HG03103 (cell line): ENCODE data around the gene EFCAB10.
A peak's percentile ranks its signal among the peaks of the same experiment; 100 is the strongest.
"Not testable (repeated sequence)": the region's sequence is repeated elsewhere in the genome, so short reads cannot be mapped to it uniquely, and the experiment has no call there.

Source experiments
- ATAC-seq: cut with Tn5 transposase; IDR thresholded peaks from one replicate; pipeline ENCODE4 v1.9.1; 2021; ENCODE audit warnings: low read depth; ENCODE audit not compliant: unreplicated experiment

Gene EFCAB10

DNA sequence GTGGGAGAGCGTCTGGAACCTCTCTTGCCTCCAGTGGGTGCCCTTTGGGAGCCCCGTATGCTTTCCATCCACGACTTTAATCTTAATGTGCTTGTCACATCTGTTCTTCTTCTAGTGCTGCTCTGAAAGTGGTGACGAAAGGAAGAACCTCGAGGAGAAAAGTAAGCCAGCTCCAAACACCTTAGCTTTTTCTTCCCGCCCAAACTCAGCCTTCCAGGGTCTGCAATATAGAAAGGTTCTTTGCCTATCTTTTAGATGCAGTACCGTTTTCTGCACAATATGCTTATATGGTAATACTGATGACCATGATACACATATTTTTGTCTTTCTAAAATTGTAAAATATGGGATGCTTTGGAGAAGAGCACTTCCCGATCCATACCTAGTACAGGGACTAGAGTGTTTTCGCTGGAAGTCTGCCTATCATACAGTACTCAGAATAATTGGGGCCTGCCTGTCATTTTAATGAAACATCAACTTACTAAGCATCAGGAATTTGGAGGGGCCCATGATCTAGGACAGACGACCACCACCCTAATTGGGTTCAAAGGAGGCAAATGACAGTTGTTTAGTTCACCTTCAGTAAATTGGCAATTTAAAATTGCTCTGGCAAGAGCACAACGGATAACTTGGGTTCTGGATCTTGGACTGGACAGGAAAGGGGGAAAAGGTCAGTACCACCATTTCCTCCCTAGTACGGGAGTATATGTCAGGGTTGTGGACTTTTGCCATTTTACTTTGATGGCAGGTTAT is 48.4 kb downstream of the EFCAB10 start:
- no peak for ATAC-seq

DNA sequence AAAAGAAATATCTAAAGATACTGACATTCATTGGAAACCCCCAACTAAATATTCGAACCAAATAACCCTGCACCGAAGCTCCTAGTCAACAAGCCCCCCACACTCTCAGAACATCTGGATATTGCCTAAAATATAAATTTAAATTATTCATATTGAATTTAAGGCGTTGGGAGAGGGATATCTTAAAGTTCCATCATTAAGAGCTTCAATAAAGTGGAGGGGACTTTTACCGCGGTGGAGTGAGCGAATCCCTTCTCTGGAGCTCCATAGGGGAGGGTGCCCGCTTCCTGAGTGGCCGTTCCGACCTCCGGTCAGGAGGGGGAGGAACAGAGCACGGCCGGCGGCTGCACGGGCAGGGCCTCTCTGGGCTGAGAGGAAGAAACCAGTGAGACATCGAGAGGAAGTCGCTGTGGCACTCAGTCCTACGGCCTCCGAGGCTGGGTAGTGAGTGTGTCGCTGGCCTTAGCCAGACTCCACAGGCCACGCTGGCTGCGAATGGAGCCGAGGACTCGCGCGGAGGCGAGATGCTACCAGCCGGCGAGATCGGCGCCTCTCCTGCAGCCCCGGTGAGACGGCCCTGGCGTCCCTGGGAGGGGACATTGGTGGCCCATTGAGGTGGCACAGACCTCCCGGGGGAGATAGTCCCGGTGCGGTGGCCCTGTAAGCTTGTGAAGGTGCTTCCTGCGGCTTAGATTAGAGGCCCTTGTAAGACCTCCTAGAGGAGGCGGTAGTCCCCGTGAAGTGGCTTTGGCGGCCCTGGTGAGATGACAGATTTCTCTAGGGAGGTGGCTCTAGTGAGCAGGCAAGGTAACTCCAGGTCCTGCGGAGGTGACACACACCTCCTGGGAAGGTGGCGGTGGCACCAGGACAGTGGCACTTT is 49.3 kb downstream of the EFCAB10 start, which contains the start of gene RINT1:
TSS of gene RINT1 (plus strand) at position 410 of the 880 bp plus-strand sequence. CDS start at position 525, 115 bp downstream.
- peak; percentile 86 for ATAC-seq

DNA sequence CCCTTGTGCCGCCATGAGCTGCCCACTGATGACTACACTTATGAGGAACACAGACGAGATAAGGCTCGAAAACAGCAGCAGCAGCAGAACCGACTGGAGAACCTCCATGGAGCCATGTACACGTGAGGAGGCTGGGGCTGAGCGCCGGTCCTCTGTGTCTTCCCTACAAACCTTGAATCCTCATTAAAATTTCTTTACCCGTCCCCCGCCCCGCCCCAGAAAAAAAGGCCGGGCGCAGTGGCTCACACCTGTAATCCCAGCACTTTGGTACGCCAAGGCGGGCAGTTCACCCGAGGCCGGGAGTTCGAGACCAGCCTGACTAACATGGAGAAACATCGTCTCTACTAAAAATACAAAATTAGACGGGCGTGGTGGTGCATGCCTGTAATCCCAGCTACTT is 50.7 kb downstream of the EFCAB10 start:
- ATAC-seq: no peak

DNA sequence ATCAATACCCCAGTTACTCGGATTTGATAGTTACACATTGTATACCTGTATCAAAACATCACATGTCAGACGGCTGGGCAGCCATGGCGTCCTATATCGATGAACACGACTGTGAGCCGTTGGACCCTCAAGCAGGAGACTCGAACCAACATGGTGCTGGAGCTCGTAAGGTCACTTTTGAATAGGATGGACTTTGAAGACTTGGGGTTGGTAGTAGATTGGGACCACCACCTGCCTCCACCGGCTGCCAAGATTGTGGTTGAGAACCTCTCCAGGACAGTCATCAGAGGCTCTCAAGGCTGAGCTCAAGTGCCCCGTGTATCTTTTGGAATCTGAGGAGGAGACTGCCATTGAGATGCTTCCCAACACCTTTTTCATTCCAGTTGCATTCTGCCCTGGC is 51.2 kb downstream of the EFCAB10 start:
- ATAC-seq: no peak

DNA sequence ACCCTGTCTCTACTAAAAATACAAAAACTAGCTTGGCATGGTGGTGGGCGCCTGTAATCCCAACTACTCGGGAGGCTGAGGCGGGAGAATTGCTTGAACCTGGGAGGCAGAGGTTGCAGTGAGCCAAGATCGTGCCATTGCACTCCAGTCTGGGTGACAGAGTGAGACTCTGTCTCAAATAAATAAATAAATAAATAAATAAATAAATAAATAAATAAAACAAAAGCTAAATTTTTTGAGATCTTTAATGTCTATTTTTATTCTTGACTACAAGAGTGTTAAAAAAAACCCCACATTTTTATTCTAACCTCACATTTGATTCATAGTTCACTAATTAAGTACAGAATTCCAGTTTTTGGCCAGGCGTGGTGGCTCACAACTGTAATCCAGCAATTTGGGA is 53.6 kb downstream of the EFCAB10 start:
- ATAC-seq: not testable (repeated sequence)

DNA sequence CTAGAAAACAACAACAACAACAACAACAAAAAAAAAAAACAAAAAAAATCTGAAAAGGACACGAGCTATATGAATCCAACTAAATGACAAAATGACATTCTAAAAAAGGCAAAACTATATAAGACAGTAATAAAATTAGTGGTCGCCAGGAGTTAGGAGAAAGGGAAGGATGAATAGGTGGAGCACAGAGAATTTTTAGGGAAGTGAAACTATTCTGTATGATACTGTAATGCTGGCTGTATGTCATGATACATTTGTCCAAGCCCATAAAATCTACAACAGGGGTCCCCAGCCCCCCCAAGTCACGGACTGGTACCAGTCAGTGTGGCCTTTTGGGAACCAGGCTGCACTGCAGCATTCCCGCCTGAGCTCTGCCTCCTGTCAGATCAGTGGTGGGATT is 56.5 kb downstream of the EFCAB10 start:
- ATAC-seq: no peak

DNA sequence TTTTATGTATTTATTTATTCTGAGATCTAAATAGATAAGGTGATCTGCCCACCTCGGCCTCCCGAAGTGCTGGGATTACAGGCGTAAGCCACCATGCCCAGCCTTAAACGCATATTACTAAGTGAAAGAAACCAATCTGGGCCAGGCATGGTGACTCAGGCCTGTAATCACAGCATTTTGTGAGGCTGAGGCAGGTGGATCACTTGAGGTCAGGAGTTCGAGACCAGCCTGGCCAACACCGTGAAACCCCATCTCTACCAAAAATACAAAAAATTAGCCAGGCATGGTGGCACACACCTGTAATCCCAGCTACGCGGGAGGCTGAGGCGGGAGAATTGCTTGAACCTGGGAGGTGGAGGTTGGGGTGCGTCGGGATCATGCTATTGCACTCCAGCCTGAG is 56.9 kb downstream of the EFCAB10 start:
- ATAC-seq: not testable (repeated sequence)

DNA sequence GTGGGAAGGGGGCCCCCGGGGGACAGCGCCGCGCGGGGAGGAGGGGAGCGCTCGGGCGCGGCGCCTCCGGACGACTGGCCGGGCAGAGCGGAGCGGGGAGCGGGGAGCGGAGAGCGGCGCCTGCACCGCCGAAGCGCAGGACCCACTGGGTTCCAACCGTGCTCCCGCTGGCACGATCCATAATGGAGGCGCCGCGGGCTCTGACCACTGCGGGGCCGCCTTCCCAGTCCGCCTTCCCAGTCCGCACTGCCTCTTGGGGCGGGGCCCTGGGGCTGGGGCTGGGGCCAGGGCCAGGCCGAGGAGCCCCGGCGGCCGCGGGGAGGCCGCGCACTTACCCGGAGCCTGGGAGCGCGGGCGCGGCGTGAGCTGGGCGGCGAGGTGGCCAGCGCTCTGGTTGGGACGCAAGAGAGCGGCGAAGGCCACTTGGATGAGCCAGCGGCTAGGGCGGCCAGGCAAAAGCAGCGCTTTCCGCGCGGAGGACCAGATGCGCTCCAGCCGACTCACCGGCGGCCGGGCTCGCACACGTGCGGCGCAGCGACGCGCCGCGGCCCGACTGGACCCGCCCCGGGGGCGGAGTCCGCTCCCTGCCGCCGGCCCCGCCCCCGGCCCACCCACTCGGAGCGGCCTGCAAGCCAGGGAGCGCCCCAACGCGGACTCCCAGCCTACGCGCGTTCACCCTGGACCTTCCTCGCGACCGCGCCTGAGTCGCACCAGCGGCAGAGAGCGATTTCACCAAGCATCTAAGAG is 59.4 kb downstream of the EFCAB10 start, which contains the start of gene PUS7:
TSS of gene PUS7 (minus strand) at position 555 of the 747 bp plus-strand sequence. CDS start 13,759 bp downstream, outside the sequence.
- ATAC-seq: peak; percentile 79

DNA sequence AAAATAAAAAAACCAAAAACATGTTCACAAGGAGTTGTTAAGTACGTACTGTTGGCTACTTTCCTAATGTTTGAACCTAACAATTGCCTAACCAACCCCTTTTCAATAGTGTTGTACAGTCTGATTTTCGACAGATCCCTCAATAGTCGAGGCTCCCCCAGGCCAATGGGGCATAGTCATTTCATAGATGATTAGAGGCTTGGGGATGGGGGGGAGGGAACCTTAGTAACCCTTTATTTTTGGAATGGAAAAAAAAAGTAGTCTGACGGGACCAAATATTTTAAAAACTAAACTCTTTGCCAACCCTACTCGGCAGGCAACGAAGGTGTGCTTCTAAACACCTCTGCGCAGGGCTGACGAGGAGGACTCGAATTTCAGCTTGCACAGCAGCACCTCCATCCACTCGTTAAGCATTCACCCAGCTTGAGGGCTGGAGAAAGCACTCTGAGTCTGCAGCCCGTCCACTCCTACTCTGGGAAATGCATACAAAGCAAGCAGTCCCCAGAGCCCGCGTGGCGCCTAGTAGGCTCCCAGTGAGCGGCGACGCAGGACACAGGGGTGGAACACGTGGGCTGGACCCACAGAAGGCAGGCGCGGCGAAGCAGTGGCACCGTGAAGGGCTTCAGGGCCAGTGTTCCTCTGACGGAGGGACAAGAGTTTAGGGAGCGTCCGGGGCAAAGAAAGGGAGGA is 60.1 kb downstream of the EFCAB10 start:
- peak; percentile 33 for ATAC-seq

DNA sequence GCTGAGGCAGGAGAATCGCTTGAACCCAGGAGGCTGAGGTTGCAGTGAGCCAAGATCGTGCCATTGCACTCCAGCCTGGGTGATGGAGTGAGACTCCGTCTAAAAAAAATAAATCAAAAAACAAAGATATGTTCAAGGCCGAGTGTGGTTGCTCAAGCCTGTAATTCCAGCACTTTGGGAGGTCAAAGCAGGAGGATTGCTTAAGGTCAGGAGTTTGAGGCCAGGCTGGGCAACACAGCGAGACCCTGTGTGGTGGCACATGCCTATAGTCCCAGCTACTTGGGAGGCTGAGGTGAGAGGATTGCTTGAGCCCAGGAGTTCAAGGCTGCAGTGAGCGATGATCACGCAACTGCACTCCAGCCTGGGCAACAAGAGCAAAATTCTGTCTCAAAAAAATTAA is 60.7 kb downstream of the EFCAB10 start:
- not testable (repeated sequence) for ATAC-seq

DNA sequence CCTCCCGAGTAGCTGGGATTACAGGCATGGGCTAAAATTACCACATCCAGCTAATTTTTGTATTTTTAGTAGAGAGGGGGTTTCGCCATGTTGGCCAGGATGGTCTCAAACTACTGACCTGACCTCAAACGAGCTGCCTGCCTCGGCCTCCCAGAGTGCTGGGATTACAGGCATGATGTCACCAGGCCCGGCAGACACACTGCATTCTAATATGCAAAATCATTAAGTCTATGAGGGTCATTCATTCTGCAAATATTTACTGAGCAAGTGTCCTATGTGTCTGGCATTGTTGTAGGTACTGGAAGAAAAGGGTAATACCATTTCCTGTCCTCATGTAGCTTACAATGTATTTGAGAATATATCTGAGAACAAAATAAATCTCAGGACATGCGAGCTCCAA is 61.9 kb downstream of the EFCAB10 start:
- ATAC-seq: no peak

DNA sequence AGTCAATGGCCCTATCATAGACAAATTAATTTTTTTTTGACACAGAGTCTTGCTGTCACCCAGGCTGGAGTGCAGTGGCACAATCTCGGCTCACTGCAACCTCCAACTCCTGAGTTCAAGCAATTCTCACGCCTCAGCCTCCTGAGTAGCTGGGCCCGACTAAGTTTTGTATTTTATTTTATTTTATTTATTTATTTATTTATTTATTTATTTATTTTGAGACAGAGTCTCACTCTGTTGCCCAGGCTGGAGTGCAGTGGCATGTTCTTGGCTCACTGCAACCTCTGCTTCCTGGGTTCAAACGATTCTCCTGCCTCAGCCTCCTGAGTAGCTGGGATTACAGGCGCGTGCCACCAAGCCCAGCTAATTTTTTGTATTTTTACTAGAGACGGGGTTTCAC is 65.7 kb downstream of the EFCAB10 start:
- not testable (repeated sequence) for ATAC-seq
